ENCODE results near the gene KIAA1191.

Gene KIAA1191

DNA sequence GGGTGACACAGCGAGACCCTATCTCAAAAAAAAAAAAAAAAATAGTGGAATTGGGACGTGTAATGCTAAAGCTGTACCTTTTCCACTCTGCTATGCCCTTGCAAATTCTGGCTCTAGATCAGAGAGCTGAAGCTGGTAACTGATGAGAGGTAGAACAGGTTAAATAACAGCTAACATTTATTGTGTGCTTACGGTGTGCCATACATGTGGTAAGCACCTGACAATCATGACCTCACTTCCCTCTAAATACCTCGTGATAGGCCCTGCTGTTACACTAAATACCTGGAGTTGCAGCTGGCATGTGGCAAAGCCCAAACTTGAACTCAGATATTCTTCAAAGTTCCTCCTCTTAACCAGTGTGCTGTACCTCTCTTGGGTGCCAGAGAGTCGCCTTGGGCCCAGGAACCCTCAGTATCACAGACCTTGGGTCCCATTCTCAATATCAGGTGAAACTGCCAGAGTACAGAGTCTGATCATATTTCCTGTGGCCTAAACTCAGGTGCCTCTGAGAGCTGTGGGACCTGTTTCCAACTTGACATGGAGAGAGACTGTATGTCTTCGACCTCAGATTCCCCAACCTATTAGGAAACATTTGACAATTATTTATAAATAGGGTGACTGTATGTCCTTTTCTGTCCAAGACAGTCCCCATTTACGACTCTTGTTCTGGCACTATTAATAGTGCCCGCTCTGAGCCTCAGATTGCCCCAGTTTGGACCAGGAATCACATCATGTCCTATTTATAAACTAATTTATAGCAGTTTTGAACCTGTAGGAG lies 8.6 kb upstream of the KIAA1191 start:
- intact Hi-C loops (cut with DNase I) = no loop called here
- no peak for DNase-seq

- intact Hi-C loops (cut with DNase I) = no loop called here
- DNase-seq = no peak
Measured at GRCh38 chr5:176368726-176369125, 7.2 kb upstream of the KIAA1191 start.

DNA sequence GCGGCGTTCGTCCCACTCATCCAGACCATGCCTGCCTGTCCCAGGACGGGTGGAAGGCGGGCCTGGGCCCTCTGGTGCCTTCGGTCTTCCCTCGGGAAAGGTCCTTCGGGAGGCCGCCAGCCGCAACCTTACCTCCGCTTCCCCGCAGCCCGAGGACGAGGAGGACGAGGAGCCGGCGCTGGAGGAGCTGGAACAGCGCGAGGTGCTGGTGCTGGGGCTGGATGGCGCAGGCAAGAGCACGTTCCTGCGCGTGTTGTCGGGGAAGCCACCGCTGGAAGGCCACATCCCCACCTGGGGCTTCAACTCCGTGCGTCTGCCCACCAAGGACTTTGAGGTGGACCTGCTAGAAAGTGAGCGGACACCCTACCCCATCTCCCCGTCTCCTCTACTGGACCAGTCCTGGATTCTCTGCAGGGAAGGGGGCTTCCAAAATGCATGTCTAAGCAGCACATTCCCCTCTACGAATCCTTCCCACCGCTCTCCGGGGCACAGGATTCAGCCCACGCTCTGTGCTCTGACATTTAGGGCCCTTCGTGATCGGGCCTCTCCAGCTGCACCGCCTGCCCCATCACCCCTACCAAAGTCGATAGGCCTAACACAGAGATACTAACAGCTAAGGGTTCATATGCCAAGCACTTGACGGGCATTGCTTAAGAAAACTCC lies 4.8 kb upstream of the KIAA1191 start:
- DNase-seq = no peak
- intact Hi-C loops (cut with DNase I) = no loop called here

DNA sequence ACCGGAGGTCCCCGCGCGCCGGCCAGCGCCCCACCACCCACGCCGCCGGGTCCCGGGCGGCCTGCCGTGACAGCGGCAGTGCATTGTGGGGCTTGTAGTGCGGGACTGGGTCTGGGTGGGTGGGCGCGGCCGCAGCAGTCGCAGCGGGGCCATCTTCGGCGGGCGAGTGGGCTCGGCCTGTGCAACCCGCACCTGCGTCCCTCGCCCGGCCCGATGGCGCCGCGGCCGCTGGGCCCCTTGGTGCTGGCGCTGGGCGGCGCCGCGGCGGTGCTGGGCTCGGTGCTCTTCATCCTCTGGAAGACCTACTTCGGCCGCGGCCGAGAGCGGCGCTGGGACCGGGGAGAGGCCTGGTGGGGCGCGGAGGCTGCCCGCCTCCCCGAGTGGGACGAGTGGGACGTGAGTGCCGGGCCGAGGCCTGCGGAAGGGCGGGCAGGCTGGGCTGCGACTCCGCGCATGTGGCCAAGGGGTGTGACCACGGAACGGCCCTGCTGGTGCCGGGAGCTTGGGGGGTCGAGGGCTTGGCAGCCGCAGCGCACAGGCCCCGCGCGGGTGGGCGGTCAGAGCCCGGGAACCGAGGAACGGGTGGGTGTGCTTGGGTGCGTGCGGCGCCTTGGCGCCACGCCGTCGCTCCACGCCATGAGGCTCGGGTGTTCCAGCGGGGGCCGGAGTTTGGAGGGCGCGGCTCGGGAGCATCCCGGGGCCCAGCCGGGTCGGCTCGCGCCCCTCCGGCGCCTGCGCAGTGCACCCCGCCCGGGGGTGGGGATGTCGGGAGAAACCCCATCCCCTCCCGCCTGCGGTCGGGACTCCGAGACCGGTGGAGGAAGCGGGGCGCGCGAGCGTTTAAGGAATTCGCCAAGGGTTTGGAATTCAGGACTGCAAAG lies 4.0 kb upstream of the KIAA1191 start, which contains the start of gene ARL10:
ARL10 (plus strand) TSS at position 137 of the 881 bp plus-strand sequence; CDS start at position 214, 77 bp downstream.
- DNase-seq = peak; percentile 29 to 93 (median 62)
- intact Hi-C loops (cut with DNase I) = no loop called here

DNA sequence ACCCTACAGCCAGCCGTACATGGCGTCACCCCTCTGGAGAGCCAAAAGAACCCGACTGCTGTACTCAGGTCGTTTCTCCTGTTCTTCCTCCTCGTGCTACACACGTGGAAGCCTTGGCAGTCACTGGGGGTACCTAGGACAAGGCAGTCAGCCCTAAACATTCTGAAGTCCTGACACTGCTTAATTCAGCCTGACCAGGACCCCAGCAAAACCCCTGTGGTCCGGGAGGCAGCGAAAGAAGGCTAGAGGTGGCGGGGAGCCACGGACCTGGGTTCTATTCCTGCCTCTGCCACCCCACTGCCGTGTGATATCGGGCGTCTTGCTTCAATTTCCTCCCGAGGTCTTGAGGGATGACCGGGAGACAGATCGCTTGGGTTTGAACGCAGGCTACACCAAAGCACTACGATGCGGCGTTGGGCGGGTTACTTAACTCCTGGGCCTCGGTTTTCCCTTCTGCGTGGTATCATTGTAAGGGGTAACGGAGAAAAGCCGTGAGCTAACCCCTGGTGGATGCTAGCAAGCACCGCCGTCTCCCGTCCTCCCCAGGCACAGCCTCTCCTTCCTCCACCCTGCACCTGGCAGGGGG lies 3.3 kb upstream of the KIAA1191 start:
- peak in 1 of 10 donors; percentile 35 for DNase-seq
- intact Hi-C loops (cut with DNase I) = no loop called here

DNA sequence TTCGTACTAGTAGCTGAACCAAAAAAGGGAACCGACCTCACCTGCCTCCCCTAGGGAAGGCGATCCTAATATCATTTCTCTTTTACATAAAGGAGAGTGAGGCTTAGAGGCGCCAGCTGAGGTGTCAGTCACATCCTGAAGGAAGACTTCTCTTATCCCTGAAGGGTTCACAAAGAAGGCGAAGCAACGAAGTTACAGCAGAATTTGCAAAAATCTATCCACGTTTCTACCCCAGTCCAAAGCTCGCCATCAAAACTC lies 598 bp upstream of the KIAA1191 start:
- intact Hi-C loops (cut with DNase I) = no loop called here
- DNase-seq = no peak

- intact Hi-C loops (cut with DNase I) = loop anchor here (1.0 kb wide), 1 partner anchor 28 kb away; no protein-coding TSS in a partner anchor
- DNase-seq = peak in 4 of 10 donors; percentile 21 to 84 (median 51)
Measured at GRCh38 chr5:176360894-176361436, 599 bp downstream of the KIAA1191 start.

DNA sequence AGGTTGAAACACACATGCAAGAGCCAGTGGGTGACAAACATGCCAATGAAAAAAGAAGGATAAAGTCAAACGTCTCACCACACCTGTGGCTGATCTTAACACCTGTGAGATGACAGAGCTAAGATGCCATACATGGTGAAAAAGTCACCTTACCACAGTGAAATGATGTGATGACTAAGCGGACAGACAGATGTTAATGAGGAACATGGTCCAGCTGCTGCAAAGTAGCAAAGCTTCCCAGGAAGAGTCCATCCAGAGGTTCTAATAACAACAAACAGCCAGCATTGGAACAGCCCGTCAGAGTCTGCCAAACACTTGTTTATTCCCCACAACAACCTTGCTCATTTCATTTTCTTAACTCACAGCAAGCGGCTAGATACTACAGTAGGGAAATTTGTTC lies 1.9 kb downstream of the KIAA1191 start:
- DNase-seq = no peak
- intact Hi-C loops (cut with DNase I) = no loop called here

DNA sequence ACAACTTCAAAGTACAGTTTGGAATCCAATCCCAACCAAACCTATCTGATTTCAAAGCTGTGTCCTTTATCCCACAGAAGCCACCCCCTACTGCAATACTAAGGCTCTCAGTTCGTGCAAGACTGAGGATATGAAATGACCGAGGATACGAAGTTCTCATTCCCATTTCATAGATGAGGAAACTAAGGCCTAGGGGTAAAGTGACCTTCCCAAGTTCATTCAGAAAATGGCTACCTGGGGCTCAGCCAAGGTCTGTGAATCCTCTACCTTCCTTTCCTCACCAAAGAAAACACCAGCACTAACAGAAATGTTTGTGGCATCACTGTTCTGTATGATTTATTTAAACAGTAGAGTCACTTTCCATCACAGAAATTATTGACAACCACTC lies 5.4 kb downstream of the KIAA1191 start:
- DNase-seq = no peak
- intact Hi-C loops (cut with DNase I) = no loop called here

DNA sequence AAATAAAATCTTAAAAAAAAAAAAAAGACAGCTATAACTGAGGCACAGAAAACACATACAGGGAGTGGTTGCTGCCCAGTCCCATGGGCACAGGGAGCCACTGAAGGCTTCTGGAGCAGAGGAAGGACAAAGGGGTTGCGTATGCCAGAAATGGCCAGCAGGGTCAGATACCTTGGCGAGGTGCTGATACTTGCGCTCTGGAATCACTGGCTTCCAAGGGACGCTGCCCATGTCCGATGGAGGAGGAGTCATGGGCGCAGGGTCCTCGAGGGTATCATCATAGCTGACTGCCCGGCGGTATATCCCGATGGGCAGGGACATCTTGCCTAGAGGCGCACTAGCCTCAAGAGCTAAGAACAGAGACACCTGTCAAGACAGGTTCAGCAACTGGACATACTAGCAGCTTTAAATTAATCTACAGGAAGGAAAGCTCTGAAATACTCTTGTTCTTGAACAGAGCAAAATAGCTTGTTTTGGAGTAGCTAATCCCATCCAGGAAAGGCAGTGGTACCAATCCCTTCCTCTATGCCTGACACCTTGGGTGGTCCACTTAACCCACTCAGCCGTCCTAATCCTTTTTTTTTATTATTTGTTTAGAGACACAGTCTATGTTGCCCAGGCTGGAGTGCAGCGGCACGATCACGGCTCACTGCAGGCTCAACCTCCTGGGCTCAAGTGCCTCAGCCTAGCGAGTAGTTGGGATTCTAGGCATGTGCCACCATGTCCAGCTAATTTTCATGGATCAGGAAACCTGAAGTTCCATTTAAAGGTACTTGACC lies 6.0 kb downstream of the KIAA1191 start:
- no peak for DNase-seq
- intact Hi-C loops (cut with DNase I) = no loop called here

- intact Hi-C loops (cut with DNase I) = no loop called here
- no peak for DNase-seq
Measured at GRCh38 chr5:176353533-176353932, 8.0 kb downstream of the KIAA1191 start.

DNA sequence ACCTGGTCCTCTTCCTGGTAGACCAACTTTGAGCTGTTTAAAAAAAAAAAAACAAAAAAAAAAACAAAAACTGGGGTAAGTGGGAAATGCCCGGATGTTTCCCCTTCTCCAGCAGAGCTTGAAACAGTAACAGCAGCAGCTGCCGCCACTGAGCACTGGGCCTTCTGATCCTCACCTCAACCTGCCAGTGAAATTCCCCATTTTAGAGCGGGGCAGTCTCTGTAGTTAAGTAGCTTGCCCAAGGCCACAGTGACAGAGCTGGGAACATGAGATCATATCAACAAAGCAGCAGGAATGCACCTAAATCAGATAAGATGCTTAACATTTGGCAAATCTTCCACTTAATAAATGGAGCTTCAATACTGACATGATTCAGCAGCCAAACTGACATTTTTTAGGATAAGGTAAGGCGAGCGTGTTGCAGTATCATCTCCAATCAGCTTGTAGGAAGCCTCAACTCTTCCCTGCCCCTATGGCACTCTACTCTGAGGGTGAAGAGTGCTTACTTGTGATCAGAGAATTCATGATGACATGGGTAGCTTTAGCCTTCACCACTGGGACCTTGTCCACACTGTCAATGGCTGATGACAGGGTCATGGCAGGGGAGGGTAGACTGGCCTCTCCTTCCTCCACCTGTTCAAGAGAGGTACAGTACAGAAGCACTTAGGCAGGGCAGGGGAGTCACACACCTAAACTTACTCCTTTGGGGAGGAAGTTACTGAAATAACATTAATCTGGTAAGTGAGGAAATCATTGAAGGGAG lies 9.3 kb downstream of the KIAA1191 start:
- DNase-seq = no peak
- intact Hi-C loops (cut with DNase I) = no loop called here

- DNase-seq = no peak
- intact Hi-C loops (cut with DNase I) = no loop called here
Measured at GRCh38 chr5:176350416-176350815, 11.1 kb downstream of the KIAA1191 start.

DNA sequence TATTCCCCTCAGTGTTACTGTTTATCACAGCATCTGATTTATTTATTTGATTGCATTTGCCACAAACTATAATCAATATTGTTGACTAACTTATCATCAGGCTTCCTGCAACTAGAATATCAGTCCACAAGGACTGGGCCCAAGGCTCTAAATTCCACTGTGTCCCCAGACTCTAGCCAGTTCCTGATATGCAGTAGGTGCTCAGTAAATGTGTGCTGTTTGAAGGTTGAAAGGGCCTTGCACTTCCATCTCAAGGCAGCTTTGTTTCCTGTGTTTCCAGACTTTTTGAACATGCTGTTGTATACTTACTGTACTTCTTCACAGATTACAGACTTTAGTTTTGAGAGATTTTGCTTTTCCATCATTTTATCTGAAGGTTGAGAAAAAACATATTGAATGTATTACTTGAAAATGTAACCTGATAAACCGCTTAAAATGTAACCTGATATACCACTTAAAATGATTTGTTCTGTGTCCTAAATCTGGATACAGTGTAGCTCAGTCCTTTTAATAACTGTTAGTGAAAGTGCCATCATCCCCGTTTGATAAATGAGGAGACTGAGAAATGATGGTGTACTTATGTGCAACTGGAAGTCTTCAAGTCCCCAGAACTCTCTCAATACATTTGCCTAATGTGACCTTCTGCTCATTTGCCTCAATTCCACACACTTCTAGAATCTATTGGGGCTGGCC lies 18.7 kb downstream of the KIAA1191 start:
- no peak for DNase-seq
- intact Hi-C loops (cut with DNase I) = no loop called here

DNA sequence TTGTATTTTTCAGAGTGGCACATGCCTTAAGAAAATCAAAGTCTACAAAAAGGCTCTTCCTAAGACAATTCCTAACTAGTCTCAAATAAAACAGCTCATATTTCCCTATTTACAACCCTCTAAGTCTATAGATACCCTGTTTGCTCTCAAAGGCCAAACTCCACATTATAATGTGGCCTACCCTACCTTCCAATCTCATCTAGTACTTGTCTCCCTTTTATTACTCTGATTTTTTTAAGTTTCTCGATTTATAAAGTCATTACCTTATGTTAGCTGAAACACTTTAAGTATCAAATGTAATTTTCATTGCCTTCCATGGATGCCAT lies 19.4 kb downstream of the KIAA1191 start:
- DNase-seq = no peak
- intact Hi-C loops (cut with DNase I) = no loop called here

DNA sequence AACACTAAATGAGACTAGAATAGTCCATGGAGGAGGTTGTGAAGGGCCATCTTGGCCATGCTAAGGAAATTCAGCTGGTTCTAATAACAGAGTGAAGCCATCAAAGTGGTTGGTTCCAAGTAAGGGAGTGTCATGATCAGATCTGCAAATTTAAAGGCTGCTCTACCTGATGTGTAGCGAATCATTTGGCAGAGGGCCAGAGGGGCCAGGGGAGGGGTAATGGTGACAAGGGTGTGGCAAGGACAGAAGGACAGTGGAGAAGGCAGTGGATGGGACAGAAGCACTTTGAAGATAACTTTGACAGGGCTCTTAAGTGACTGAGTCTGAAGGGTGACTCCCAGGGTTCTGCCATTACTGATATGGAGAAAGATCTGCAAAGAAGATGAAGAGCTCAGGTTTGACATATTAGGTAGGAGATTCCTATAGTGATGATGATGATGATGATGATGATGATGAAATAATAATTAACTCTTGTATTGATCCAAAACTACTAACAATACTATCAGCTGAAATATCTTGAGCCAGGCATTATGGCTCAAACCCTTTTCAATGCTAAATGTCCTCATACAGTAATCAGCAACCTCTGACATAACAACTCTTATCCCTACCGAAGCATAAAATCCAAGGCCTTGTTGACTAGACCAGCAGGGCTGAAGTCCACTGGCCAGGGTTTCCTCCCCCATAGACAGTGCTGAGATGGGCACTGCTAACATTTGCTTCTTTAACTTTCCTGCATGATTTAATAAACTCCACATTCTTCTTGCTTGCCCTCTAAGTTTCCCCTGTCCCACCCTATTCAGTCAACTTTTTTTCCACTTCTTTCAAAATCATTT lies 20.0 kb downstream of the KIAA1191 start:
- DNase-seq = no peak
- intact Hi-C loops (cut with DNase I) = no loop called here

GRCh38 chr5:176339304-176339703 lies 22.3 kb downstream of the KIAA1191 start:
- no peak for DNase-seq
- intact Hi-C loops (cut with DNase I) = no loop called here

- no peak for DNase-seq
- intact Hi-C loops (cut with DNase I) = no loop called here
Measured at GRCh38 chr5:176337913-176338312, 23.7 kb downstream of the KIAA1191 start.
